IPS-20b (cell line): ENCODE results near the gene HIP1.
"Not testable (repeated sequence)": the region's sequence is repeated elsewhere in the genome, so short reads cannot be mapped to it uniquely, and the experiment has no call there.

Experiments
- H3K27ac ChIP-seq: one replicate; pipeline ENCODE4 v1.5.1; 2013; ENCODE audit warnings: low read length
- H3K27me3 ChIP-seq: 2 replicates; pipeline ENCODE4 v1.6.1; 2013; ENCODE audit warnings: mild to moderate bottlenecking, low read length, inconsistent platforms; ENCODE audit not compliant: insufficient read depth
- H3K36me3 ChIP-seq: 2 replicates; pipeline ENCODE4 v1.6.1; 2013; ENCODE audit warnings: low read depth, mild to moderate bottlenecking, inconsistent platforms, low read length, moderate library complexity; ENCODE audit not compliant: insufficient read depth
- H3K4me1 ChIP-seq: 2 replicates; pipeline ENCODE4 v1.6.1; 2013; ENCODE audit warnings: mild to moderate bottlenecking, control low read depth, inconsistent platforms, low read length, moderate library complexity; ENCODE audit not compliant: insufficient read depth
- H3K4me3 ChIP-seq: 2 replicates; pipeline ENCODE4 v1.5.1; 2013; ENCODE audit warnings: mild to moderate bottlenecking, low read length, inconsistent platforms
- H3K9ac ChIP-seq: 2 replicates; pipeline ENCODE4 v1.6.1; 2013; ENCODE audit warnings: low read depth, mild to moderate bottlenecking, inconsistent platforms, low read length, moderate library complexity
- H3K9me3 ChIP-seq: 2 replicates; pipeline ENCODE4 v1.6.1; 2013; ENCODE audit warnings: mild to moderate bottlenecking, low read depth, low read length, inconsistent platforms; ENCODE audit not compliant: insufficient read depth

The HIP1 gene

DNA sequence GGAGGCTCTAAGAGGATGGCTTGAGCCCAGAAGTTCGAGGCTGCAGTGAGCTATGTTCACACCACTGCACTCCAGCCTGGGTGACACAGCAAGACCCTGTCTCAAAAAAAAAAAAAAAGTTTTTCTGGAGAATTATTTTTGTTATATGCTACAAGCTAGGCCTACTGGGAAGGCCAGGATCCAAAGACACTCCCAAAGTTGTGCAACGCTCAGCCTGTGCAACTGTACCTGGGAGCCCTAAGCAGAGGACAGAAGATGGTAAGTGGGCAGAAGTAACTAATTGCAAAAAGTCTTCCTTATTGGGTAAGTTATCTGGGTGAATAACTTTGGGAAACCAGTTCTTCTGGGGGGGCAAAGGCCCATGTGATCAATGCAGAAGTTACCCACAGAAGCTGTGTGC, 17.3 kb downstream of the HIP1 start:
- H3K9ac ChIP-seq: no peak overlapping the region
- no peak overlapping the region for H3K27ac ChIP-seq
- no peaks in the 10 kb centered on the region for H3K36me3 ChIP-seq
- no peak overlapping the region for H3K4me3 ChIP-seq
- H3K9me3 ChIP-seq: no peaks in the 10 kb centered on the region
- H3K27me3 ChIP-seq: no peaks in the 10 kb centered on the region
- H3K4me1 ChIP-seq: no peaks in the 10 kb centered on the region

- Histone ChIP-seq H3K4me1 (no peaks in the 10 kb centered on the region), H3K27ac (no peak overlapping the region), H3K4me3 (no peak overlapping the region), H3K36me3 (no peaks in the 10 kb centered on the region), H3K9me3 (no peaks in the 10 kb centered on the region), H3K27me3 (no peaks in the 10 kb centered on the region), H3K9ac (no peak overlapping the region)
Observed at GRCh38 chr7:75719626-75720025, 19.1 kb downstream of the HIP1 start.

GRCh38 chr7:75718390-75719031, 20.2 kb downstream of the HIP1 start:
- H3K4me3 ChIP-seq: no peak overlapping the region
- H3K27me3 ChIP-seq: no peaks in the 10 kb centered on the region
- no peak overlapping the region for H3K27ac ChIP-seq
- no peaks in the 10 kb centered on the region for H3K4me1 ChIP-seq
- H3K36me3 ChIP-seq: no peaks in the 10 kb centered on the region
- no peak overlapping the region for H3K9ac ChIP-seq
- no peaks in the 10 kb centered on the region for H3K9me3 ChIP-seq

GRCh38 chr7:75717746-75718145, 21.0 kb downstream of the HIP1 start:
- not testable (repeated sequence) for H3K27ac ChIP-seq, H3K27me3 ChIP-seq, H3K9me3 ChIP-seq, H3K4me1 ChIP-seq, H3K9ac ChIP-seq, H3K36me3 ChIP-seq, H3K4me3 ChIP-seq

DNA sequence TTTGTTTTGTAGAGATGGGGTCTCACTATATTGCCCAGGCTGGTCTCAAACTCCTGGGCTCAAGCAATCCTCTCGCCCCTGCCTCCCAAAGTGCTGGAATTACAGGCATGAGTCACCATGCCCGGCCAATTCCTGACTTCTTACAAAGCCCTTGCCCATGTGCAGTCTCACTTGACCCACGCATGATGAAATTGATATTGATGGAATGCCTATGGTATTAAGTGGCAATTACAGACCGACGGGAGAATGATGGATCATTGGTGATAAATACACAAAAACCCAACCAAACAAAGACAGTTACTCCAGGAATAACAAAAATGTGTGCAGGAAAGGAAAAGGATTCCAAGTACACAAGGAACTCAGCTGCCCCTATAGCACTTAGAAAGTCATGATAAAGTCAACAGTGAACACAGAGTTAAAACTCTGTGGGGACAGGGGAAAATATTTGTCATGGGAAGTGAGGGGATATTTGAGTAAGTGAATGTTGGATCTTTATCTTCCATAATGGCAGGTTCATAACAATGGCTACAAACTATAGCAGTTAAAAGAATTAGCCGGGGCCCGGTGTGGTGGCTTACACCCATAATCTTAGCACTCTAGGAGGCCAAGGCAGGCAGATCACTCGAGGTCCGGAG, 21.6 kb downstream of the HIP1 start:
- H3K36me3 ChIP-seq: no peaks in the 10 kb centered on the region
- H3K4me3 ChIP-seq: no peak overlapping the region
- no peak overlapping the region for H3K27ac ChIP-seq
- H3K9me3 ChIP-seq: no peaks in the 10 kb centered on the region
- H3K9ac ChIP-seq: no peak overlapping the region
- no peaks in the 10 kb centered on the region for H3K4me1 ChIP-seq
- H3K27me3 ChIP-seq: no peaks in the 10 kb centered on the region

GRCh38 chr7:75715864-75716263, 22.9 kb downstream of the HIP1 start:
- H3K4me3 ChIP-seq: no peak overlapping the region
- no peaks in the 10 kb centered on the region for H3K4me1 ChIP-seq
- no peak overlapping the region for H3K27ac ChIP-seq
- no peaks in the 10 kb centered on the region for H3K36me3 ChIP-seq
- no peak overlapping the region for H3K9ac ChIP-seq
- H3K27me3 ChIP-seq: no peaks in the 10 kb centered on the region
- no peaks in the 10 kb centered on the region for H3K9me3 ChIP-seq

DNA sequence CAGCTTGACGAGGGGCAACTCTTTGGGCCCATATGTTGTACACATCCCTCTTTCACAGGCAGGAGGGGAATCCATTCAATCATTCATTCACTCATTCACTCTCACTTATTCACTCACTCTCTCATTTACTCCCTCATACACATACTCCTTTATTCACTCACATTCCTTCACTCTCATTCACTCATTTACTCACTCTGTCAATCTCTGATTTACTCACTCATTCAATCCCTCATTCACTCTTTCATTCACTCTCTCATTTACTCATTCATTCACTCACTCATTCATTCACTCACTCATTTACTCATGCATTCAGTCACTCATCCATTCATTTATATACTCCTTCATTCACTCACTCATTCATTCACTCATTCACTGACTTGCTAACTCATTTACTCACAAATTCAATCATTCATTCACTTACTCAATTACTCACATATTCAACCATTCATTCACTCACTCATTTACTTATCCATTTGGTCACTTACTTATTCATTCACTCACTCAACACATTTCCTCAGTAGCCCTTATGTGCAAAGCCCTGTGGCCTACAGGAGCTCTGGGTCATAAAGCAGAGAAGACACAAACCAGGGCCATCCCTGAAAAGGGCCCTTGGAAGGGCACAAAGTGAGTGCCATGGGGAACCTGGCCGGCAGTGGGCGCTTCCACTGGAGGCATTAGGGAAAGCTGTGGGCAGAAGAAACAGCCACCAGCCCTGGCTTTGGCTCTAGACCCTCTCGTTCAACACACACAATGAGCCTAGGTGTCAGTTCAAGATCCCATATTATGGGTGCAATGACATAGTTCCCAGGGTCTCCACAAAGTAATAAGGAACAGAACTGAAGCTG, 26.0 kb downstream of the HIP1 start:
- no peak overlapping the region for H3K9ac ChIP-seq
- no peak overlapping the region for H3K27ac ChIP-seq
- H3K36me3 ChIP-seq: no peaks in the 10 kb centered on the region

GRCh38 chr7:75711656-75712514, 26.9 kb downstream of the HIP1 start:
- no peak overlapping the region for H3K9ac ChIP-seq
- H3K27ac ChIP-seq: no peak overlapping the region
- no peaks in the 10 kb centered on the region for H3K27me3 ChIP-seq
- H3K36me3 ChIP-seq: no peaks in the 10 kb centered on the region
- H3K4me3 ChIP-seq: no peak overlapping the region
- peaks cover 5% of the 10 kb centered on the region; the same call in 1 of the 2 replicates for H3K9me3 ChIP-seq
- no peaks in the 10 kb centered on the region for H3K4me1 ChIP-seq

More for the DNA sequence above, 26.0 kb downstream of the HIP1 start:
- Histone ChIP-seq H3K27me3 (no peaks in the 10 kb centered on the region), H3K4me3 (no peak overlapping the region), H3K4me1 (no peaks in the 10 kb centered on the region), H3K9me3 (peaks cover 5% of the 10 kb centered on the region; the same call in 1 of the 2 replicates)

DNA sequence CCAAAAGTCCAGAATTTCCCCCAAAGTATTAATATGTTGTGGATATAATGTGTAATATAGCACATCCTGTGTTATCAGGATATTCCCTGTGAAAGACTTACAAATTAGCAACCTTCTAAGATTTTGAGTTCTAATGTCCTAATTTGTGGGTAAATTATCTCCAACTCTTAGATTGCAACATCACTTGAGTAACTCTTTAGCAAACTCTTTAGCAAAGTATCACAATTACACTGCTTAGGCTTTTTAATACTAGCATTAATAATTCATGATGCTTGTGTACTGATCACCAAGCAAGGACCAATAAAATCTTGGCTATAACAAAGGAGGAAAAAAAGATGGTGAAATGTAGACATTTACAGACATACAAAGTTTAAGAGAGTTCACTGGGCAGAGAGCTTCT, 27.7 kb downstream of the HIP1 start:
- Histone ChIP-seq H3K9ac (no peak overlapping the region), H3K4me1 (no peaks in the 10 kb centered on the region), H3K27ac (no peak overlapping the region), H3K27me3 (no peaks in the 10 kb centered on the region), H3K36me3 (no peaks in the 10 kb centered on the region), H3K4me3 (no peak overlapping the region), H3K9me3 (peaks cover 5% of the 10 kb centered on the region; the same call in 1 of the 2 replicates)

DNA sequence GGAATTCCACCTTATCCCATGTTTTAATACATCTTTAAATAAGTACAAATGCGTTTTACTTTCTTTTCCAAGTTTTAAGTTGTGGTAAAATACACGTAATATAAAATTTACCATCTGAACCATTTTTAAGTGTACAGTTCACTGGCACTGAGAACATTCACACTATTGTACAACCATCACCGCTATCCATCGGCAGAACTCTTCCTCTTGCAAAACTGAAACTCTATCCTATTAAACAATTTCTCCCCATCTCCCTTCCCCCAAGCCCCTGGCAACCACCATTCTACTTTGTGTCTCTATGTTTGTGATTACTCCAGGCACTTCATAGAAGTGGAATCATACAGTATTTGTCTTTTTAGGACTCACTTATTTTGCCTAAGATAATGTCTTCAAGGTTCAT, 33.8 kb downstream of the HIP1 start:
- no peak overlapping the region for H3K27ac ChIP-seq
- H3K4me3 ChIP-seq: no peak overlapping the region
- H3K4me1 ChIP-seq: no peaks in the 10 kb centered on the region
- no peaks in the 10 kb centered on the region for H3K36me3 ChIP-seq
- no peaks in the 10 kb centered on the region for H3K27me3 ChIP-seq
- H3K9me3 ChIP-seq: peaks cover 5% of the 10 kb centered on the region; the same call in 1 of the 2 replicates
- H3K9ac ChIP-seq: no peak overlapping the region

DNA sequence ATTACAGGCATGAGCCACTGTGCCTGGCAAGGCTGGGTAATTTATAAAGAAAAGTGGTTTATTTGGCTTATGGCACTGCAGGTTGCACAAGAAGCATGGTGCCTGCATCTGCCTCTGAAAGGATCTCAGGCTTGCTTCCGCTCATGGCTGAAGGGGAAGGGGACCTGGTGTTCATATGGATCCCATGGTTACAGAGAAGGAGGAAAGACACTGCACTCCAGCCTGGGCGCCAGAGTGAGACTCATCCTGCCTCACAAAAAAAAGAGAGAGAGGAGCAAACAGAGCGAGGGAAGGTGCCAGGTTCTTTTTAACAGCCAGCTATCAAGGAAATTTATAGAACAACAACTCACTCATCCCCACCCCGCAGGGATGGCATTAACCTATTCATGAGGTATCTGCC, 36.2 kb downstream of the HIP1 start:
- no peak overlapping the region for H3K4me3 ChIP-seq
- no peaks in the 10 kb centered on the region for H3K36me3 ChIP-seq
- H3K9ac ChIP-seq: no peak overlapping the region
- H3K27ac ChIP-seq: no peak overlapping the region
- H3K9me3 ChIP-seq: no peaks in the 10 kb centered on the region
- no peaks in the 10 kb centered on the region for H3K27me3 ChIP-seq
- no peaks in the 10 kb centered on the region for H3K4me1 ChIP-seq
